NCI-H2227 treated with DMSO at 0.1 percent for 48 hours (cell line): ENCODE results near the gene SLC5A10.
"Not testable (repeated sequence)": the region's sequence is repeated elsewhere in the genome, so short reads cannot be mapped to it uniquely, and the experiment has no call there.

Experiments used
- DNase-seq: peaks from one replicate; lab custom pipeline; 2025; lab: John Stamatoyannopoulos, UW

SLC5A10 gene

GRCh38 chr17:18947866-18948265 is 4.1 kb upstream of the SLC5A10 start:
- no peak for DNase-seq

- DNase-seq: no peak
Measured at GRCh38 chr17:18948476-18949006, 3.4 kb upstream of the SLC5A10 start.

GRCh38 chr17:18949566-18949965 is 2.4 kb upstream of the SLC5A10 start:
- DNase-seq: no peak

- DNase-seq: no peak
Measured at GRCh38 chr17:18950346-18950745, 1.6 kb upstream of the SLC5A10 start.

- no peak for DNase-seq
Measured at GRCh38 chr17:18950944-18951905, 740 bp upstream of the SLC5A10 start.

GRCh38 chr17:18953231-18953728 is 1.3 kb downstream of the SLC5A10 start:
- DNase-seq: no peak

- DNase-seq: no peak
Measured at GRCh38 chr17:18954321-18954720, 2.4 kb downstream of the SLC5A10 start.

GRCh38 chr17:18955009-18955408 is 3.0 kb downstream of the SLC5A10 start:
- no peak for DNase-seq

GRCh38 chr17:18956021-18956420 is 4.1 kb downstream of the SLC5A10 start:
- DNase-seq: not testable (repeated sequence)

- no peak for DNase-seq
Measured at GRCh38 chr17:18956581-18956980, 4.6 kb downstream of the SLC5A10 start.

- DNase-seq: no peak
Measured at GRCh38 chr17:18957831-18958230, 5.9 kb downstream of the SLC5A10 start.

GRCh38 chr17:18958611-18959010 is 6.6 kb downstream of the SLC5A10 start:
- no peak for DNase-seq

GRCh38 chr17:18959071-18959844 is 7.3 kb downstream of the SLC5A10 start:
- no peak for DNase-seq

GRCh38 chr17:18959845-18960240 is 7.9 kb downstream of the SLC5A10 start:
- DNase-seq: no peak

- no peak for DNase-seq
Measured at GRCh38 chr17:18960241-18960665, 8.3 kb downstream of the SLC5A10 start.

GRCh38 chr17:18960803-18961511 is 9.0 kb downstream of the SLC5A10 start:
- DNase-seq: no peak

- DNase-seq: no peak
Measured at GRCh38 chr17:18961634-18962493, 9.9 kb downstream of the SLC5A10 start.

GRCh38 chr17:18962494-18962815 is 10.5 kb downstream of the SLC5A10 start:
- DNase-seq: no peak

GRCh38 chr17:18963126-18964017 is 11.4 kb downstream of the SLC5A10 start:
- no peak for DNase-seq

- DNase-seq: no peak
Measured at GRCh38 chr17:18964018-18964351, 12.0 kb downstream of the SLC5A10 start.
